Prostate gland (tissue), 2 donors: ENCODE results near the gene MCEE. TPM values are rescaled to one million over a fixed set of nuclear protein-coding genes. Genes with fewer than 3 reads are reported as not detected.
"Not testable (repeated sequence)": the region's sequence is repeated elsewhere in the genome, so short reads cannot be mapped to it uniquely, and the experiment has no call there.

Source experiments
- DNase-seq: peaks from one replicate; pipeline ENCODE4 v3.0.0-alpha.2; 2019; ENCODE audit warnings: low spot score
- H3K27ac ChIP-seq, 2 donors: fragments of 200-600 bp; sonication (generic); 2 replicates each; pipeline ENCODE4 v1.5.1; 2017 to 2019
- H3K27me3 ChIP-seq: fragments of 200-600 bp; sonication (generic); replicated peaks from 2 replicates; pipeline ENCODE4 v1.5.1; 2019; ENCODE audit not compliant: insufficient read depth
- H3K36me3 ChIP-seq, 2 donors: fragments of 200-600 bp; sonication (generic); 1 replicate in 1 of 2; 2 replicates in 1 of 2; pipeline versions ENCODE4 v1.5.1 to v1.8.1; 2017 to 2019
- H3K4me1 ChIP-seq: fragments of 200-600 bp; sonication (generic); replicated peaks from 2 replicates; pipeline ENCODE4 v1.5.1; 2019
- H3K4me3 ChIP-seq, 2 donors: fragments of 200-600 bp; sonication (generic); 2 replicates each; pipeline ENCODE4 v1.5.1; 2017 to 2019
- H3K9me3 ChIP-seq: fragments of 200-600 bp; sonication (generic); 2 replicates; pipeline ENCODE4 v1.5.1; 2017
- CTCF ChIP-seq, 4 experiments: fragments of 200-600 bp in 2 of 4; fragments of 450-650 bp in 2 of 4; sonication (generic) in 2 of 4; IDR thresholded peaks; 1 replicate in 3 of 4; 2 replicates in 1 of 4; pipeline ENCODE4 v1.5.1; 2016 to 2019; ENCODE audit warnings: antibody characterized with exemption in 4 of 4, mild to moderate bottlenecking in 2 of 4, moderate library complexity in 2 of 4
- POLR2A ChIP-seq: fragments of 450-650 bp; IDR thresholded peaks from one replicate; pipeline ENCODE4 v1.6.1; 2016; ENCODE audit warnings: antibody characterized with exemption, mild to moderate bottlenecking
- POLR2AphosphoS5 ChIP-seq: sonication (generic); formaldehyde crosslinking; IDR thresholded peaks from one replicate; pipeline ENCODE4 v1.6.1; 2017; ENCODE audit warnings: antibody characterized with exemption
- WGBS: methylation state at CpG from one replicate; pipeline ENCODE4 v1.1.5; 2018; 5-methylcytosine and 5-hydroxymethylcytosine counted together
- intact Hi-C: fragments of 100-400 bp; cut with DNase I; formaldehyde crosslinking; loops from one replicate; pipeline ENCODE4 v1.14.2; 2022
- total RNA-seq, 2 donors: library from RNA; depleted of rRNA; stranded (reverse); fragments of >200 nt; gene quantifications; one replicate each; pipeline ENCODE4 v1.1.0, GENCODE V29; 2016

Gene MCEE
- total RNA-seq, 2 donors from 2014 or later, result 18.2 to 41.4 TPM

GRCh38 chr2:71100195-71100964, 29.6 kb downstream of the MCEE start:
- TF ChIP-seq POLR2A (no peak), CTCF (IDR thresholded peaks at IDR 0.05) (peak; percentile 40 to 73 (median 63)), POLR2AphosphoS5 (peak; percentile 55)
- H3K27ac ChIP-seq, result no peak overlapping the region
- intact Hi-C loops, result no loop called here
- no peaks in the 10 kb centered on the region for H3K4me1 ChIP-seq
- WGBS, result 6% methylated on average over 3 of the region's 3 CpGs
- DNase-seq, result peak; percentile 35
- H3K27me3 ChIP-seq, result no peaks in the 10 kb centered on the region
- no peak overlapping the region for H3K4me3 ChIP-seq
- H3K9me3 ChIP-seq, result no peaks in the 10 kb centered on the region
- H3K36me3 ChIP-seq, result no peaks in the 10 kb centered on the region

DNA sequence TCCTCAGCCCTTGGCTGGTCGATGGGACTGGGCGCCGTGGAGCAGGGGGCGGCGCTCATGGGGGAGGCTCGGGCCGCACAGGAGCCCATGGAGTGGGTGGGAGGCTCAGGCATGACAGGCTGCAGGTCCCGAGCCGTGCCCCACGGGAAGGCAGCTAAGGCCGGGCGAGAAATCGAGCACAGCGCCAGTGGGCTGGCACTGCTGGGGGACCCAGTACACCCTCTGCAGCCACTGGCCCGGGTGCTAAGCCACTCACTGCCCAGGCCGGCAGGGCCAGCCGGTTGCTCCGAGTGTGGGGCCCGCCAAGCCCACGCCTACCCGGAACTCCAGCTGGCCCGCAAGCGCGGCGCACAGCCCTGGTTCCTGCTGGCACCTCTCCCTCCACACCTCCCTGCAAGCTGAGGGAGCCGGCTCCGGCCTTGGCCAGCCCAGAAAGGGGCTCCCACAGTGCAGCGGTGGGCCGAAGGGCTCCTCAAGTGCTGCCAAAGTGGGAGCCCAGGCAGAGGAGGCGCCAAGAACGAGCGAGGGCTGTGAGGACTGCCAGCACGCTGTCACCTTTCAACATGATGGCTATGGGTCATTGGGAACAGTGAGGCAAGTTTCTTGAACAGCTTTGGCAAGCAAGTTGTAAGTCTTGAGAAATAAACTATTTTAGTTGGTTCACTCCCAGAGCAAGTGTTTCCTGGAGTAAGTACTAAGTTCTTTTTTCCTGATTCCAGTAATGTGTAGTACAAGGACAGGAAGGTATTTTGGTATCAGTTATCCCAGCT, 37.4 kb downstream of the MCEE start:
- intact Hi-C loops, H3K36me3 ChIP-seq, H3K27me3 ChIP-seq, H3K4me1 ChIP-seq, H3K4me3 ChIP-seq, DNase-seq, H3K9me3 ChIP-seq, H3K27ac ChIP-seq: not testable (repeated sequence)
- WGBS, result 96% methylated on average over 16 of the region's 33 CpGs

GRCh38 chr2:71091808-71092207, 38.2 kb downstream of the MCEE start:
- H3K4me1 ChIP-seq, H3K4me3 ChIP-seq, DNase-seq, H3K27ac ChIP-seq, H3K36me3 ChIP-seq, H3K9me3 ChIP-seq, intact Hi-C loops, H3K27me3 ChIP-seq: not testable (repeated sequence)
- WGBS, result 67% methylated on average over 9 of the region's 9 CpGs

DNA sequence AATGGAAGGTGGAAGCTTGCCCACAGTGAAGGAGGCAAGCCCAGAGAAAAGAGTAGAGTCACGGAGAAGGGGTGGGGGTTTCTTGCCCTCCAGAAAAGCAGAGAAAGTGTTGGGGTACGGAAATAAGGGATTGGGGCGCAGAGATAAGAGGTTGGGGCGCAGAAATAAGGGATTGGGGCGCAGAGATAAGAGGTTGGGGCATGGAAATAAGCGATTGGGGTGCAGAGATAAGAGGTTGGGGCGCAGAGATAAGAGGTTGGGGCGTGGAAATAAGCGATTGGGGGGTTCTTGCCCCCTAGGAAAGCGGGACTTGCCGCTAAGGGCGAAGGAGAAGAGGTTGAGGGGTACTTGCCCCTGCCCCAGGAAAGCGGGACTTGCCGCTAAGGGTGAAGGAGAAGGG, 40.6 kb downstream of the MCEE start:
- H3K27me3 ChIP-seq, H3K36me3 ChIP-seq, intact Hi-C loops, H3K9me3 ChIP-seq, H3K27ac ChIP-seq, DNase-seq, H3K4me1 ChIP-seq, H3K4me3 ChIP-seq: not testable (repeated sequence)
- WGBS, result 92% methylated on average over 14 of the region's 14 CpGs

DNA sequence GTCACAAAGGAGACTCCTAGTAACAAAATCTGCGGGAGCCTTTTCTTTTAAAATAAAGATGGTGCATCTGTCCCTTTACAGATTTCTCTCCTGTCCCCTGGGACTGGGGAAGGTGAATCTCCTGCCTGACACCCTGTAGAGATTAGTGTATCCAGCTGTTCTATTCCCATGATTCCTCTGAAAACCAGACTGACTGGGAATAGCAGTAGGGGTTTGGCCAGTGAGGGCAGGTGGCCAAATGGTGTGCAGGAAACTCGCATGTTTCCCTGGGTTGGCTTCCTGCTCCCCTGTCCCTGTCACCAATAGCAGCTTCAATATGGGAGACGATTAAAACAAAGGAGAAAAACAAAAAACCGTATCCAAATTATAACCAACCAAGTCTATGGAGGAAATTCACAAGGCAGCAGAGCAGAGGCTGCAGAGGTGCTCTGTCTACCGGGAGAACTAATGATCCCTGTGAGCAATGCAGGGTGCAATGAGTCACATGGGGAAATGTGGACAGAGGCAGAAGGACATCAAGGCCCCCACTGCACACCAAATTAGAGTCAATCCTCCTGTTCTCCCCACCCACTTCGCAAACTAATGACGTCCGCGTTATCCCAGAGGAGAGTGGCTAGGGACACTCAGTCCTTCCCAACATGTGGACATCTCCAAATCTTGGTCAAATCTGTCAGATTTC, 44.6 kb downstream of the MCEE start:
- H3K4me1 ChIP-seq, intact Hi-C loops, H3K4me3 ChIP-seq, H3K36me3 ChIP-seq, H3K9me3 ChIP-seq, DNase-seq, H3K27ac ChIP-seq, H3K27me3 ChIP-seq: not testable (repeated sequence)
- 46% methylated on average over 9 of the region's 9 CpGs for WGBS

- 36% methylated on average over 10 of the region's 13 CpGs for WGBS
- H3K36me3 ChIP-seq, H3K4me1 ChIP-seq, H3K9me3 ChIP-seq, H3K27ac ChIP-seq, H3K4me3 ChIP-seq, H3K27me3 ChIP-seq, intact Hi-C loops, DNase-seq: not testable (repeated sequence)
Observed at GRCh38 chr2:71083752-71084312, 46.2 kb downstream of the MCEE start.

DNA sequence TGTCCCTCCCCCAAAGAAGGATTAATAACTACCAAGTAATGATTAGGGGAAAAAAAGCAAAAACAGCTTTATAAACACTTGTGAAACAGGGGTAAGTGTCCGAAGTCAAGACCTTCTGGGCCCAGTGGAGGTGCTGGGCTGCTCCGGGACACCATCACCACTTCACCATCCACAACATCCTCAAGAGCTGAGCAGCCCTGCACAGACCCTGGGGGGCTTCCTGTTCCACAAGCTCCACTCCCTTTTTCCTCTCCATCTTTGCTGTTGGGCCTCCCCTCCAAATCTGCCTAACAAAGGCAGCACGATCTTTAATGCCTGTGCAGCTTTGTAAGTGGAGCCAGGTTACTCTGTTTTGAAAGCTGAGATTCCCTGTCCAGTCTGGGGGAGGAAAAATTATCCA, 46.7 kb downstream of the MCEE start:
- H3K27me3 ChIP-seq, H3K9me3 ChIP-seq, intact Hi-C loops, H3K27ac ChIP-seq, H3K4me1 ChIP-seq, H3K4me3 ChIP-seq, H3K36me3 ChIP-seq, DNase-seq: not testable (repeated sequence)
- WGBS, result no CpG with 5 or more reads among the region's 3 CpGs
